Stimulated activated CD4-positive, alpha-beta T cell treated with anti-CD3 and anti-CD28 coated beads, Interleukin-4, amount 100 ng/mL, for 1 hour (primary cell): ENCODE measurements around the gene ATPAF1.

Experiments
- DNase-seq: peaks from one replicate; pipeline ENCODE4 v3.0.0-alpha.2; 2020

Gene ATPAF1

GRCh38 chr1:46582972-46583371, 85.2 kb downstream of the ATPAF1 start:
- DNase-seq, result no peak
